Effector CD4-positive, alpha-beta T cell (primary cell): ENCODE measurements around the gene SMAD4.

Experiments
- DNase-seq: peaks from one replicate; pipeline ENCODE4 v3.0.0-alpha.2; 2020

SMAD4 gene

GRCh38 chr18:51021226-51021965 is 8.6 kb upstream of the SMAD4 start:
- no peak for DNase-seq

DNA sequence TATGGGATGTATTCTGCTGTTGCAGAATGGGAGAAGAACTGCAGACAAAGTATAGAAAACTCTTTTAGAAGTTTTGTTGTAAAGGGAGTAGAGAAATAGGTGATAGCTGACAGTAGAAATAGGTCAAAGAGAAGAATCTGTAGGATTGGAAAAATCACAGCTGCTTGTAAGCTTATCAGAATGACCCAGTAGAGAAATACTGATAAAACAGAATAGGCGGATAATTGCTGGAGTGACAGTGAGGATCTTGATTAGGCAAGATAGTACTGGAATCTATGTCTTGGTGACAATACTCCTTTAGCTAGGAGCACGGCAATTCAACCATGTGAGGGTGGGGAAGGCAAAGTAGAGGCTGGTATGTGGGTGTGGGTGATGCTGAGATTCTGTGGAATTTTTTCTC is 4.5 kb upstream of the SMAD4 start:
- no peak for DNase-seq

- DNase-seq: no peak
These were observed 1.7 kb upstream of the SMAD4 start for GRCh38 chr18:51028201-51028805.

GRCh38 chr18:51029378-51029693 is 677 bp upstream of the SMAD4 start:
- no peak for DNase-seq

- peak; percentile 64 for DNase-seq
These were observed 685 bp downstream of the SMAD4 start for GRCh38 chr18:51030537-51031258.

- DNase-seq: no peak
These were observed 2.2 kb downstream of the SMAD4 start for GRCh38 chr18:51032193-51032592.

- no peak for DNase-seq
These were observed 7.2 kb downstream of the SMAD4 start for GRCh38 chr18:51037230-51037629.

DNA sequence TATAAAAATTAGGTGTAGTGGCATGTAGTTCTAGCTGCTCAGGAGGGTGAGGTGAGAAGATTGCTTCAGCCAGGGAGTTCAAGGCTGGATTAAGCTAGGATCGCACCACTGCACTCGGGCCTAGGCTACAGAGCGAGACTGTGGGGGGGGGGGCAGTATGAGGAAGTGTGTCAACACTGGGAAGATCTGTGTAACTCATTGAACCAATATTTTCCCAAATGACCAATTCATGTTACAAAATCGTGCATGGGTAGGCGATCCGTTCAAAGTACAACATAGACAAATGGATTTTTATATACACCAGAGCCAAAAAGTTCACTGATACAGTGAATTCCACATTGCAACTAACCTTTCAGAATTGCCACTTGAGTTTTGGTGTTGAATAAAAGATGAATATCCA is 8.1 kb downstream of the SMAD4 start:
- DNase-seq: no peak

GRCh38 chr18:51039138-51040112 is 9.4 kb downstream of the SMAD4 start:
- DNase-seq: no peak

GRCh38 chr18:51041677-51042352 is 11.8 kb downstream of the SMAD4 start:
- no peak for DNase-seq

DNA sequence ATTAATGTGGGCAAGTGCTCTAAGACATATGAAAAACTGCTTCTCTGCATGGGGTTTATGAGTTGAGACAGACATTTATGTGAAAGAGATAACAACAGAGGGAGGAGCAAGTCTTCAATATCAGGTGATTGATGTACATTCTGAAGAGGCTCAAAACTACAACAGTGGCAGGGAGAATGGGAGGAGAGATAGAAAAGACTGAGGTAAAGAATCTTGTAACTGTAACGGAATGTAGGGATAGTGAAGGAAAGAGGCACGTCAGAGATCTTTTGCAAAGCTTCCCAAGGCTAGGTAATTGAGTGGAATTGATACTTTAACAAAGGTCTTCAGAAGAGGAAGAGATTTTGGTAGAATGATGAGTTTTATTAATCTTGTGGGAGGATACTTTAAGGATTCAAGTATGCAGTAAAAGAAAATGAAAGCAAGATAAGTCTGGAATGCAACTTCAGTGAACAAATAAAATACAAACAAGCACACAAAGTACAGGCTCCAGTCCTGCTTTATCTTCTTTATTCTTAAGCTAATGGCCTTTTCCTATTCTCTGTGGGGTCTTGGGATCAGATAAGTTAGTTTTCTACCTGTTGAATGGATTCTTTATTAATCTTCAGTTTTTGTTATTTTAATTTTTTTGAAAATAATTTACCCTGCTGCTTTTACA is 15.0 kb downstream of the SMAD4 start:
- no peak for DNase-seq

DNA sequence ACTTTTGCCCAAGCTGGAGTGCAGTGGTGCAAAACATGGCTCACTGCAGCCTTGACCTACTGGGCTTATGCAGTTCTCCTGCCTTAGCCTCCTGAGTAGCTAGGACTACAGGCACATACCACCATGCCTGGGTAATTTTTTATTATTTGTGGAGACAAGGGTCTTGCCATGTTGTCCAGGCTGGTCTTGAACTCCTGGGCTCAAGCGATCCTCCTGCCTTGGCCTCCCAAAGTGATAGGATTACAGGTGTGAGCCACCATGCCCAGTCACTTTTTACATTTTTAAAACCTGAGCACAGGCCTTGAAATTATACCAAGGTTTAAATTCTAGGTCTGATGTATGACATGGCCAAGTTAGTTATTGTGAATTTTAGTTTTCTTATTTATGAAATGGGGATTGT is 18.2 kb downstream of the SMAD4 start:
- no peak for DNase-seq

GRCh38 chr18:51049137-51049536 is 19.1 kb downstream of the SMAD4 start:
- no peak for DNase-seq

DNA sequence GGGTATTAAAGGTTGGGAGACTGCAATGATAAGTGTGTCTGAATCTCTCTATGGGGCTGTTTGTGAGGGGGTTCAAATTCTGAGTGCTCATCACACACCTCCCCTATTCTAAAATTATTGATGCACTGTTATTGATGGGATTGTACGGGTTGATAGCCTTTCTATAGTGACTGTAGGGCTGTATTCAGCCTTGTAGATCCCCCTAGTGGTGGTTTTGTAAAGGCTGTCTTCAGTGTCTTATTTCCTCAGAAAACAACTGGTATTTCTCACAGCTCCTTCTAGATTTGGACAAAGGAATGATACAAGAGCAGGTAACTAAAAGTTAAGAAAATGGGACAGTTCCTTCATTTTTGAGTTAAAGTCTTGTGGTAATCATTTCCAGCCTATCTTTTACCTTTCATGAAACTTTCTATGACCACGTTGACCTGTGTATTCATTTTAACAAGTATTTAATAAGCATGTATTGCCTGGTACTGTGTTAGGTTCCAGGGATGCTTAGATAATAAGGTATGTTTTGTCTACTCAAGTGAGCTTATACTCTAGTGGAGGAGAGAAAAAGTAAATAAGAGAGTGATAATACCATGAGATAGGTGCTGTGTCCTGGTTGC is 21.2 kb downstream of the SMAD4 start:
- DNase-seq: peak; percentile 23

DNA sequence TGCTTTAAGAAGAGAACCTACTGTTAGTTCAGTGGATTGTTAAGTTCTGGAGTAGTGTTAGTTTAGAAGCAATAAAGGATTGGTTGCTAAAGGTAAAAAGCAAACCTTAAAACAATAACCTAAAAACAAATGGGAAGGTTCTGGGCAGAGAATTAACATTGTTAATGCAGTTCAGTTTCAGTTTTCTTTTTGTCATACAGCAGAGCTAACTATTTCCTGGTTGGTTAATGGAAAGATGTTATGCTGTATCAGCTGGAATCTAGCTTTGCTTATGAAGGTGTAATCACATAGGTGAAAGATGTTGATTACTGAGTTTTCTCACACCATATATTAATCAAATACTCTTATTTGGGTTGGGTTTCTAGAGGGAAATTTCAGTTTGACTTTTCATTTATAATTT is 23.8 kb downstream of the SMAD4 start:
- DNase-seq: no peak

GRCh38 chr18:51054764-51055163 is 24.8 kb downstream of the SMAD4 start:
- DNase-seq: no peak

- no peak for DNase-seq
These were observed 30.0 kb downstream of the SMAD4 start for GRCh38 chr18:51059969-51060368.

DNA sequence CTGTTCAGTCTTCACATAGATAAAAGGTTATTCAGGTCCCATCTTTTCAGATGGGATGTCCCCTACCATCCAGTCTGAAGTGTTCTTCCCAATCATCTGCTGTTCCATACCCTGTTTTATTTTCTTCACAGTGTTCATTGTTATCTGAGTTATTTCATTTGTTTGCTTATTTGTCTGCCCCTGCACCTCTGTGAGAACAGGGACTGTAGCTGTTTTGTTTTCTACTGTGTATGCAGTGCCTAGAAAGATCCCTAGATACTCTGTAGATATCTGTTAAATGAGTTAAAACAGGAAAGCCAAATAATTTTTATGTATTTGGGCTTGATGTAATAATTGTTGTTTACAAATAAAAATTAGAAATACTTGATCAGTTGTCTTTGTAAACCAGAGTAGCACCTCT is 34.2 kb downstream of the SMAD4 start:
- DNase-seq: no peak

- DNase-seq: no peak
These were observed 36.3 kb downstream of the SMAD4 start for GRCh38 chr18:51066273-51066672.

DNA sequence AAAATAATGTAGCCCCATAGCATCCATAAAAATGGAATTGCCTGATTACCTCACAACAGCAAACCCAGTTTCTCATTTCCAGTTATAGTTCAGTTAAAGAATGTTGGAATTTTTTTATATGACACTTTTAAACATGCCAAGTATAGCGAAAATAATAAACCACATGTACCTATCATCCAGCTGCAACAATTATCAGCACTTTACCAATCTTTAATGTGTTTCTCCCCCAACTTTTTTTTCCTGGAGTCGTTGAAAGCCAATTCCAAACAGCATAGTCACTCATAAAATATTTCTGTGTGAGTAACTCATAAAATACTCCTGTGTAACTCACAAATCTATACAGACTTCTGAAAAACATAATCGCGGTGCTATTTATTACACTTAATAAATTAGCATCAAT is 38.1 kb downstream of the SMAD4 start:
- no peak for DNase-seq

GRCh38 chr18:51069885-51070284 is 39.9 kb downstream of the SMAD4 start:
- no peak for DNase-seq
